HuH-7.5 (cell line): Measurements from ENCODE around the gene MAPK11.
A peak's percentile ranks its signal among the peaks of the same experiment; 100 is the strongest.

ENCODE experiments used
- DNase-seq: peaks from one replicate; pipeline ENCODE4 v3.0.0; 2011; ENCODE audit warnings: low spot score

Gene MAPK11

DNA sequence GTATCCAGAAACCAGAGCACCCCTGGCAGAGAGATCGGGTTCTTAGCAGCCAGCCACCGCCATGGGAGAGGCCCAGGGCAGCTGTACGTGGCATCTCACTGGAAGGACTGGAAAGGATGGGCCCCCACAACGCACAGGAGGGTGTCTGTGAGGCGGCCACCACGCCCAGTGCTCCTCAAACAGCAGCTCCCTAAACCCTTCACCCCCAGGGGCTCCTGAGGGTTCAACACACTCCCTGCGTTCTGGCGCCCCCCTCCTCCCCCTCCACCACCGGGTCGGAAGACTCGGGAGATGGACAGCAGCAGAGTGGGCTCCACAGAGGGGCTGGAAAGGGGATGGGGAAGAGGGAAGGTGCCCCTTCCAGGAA, 9.8 kb downstream of the MAPK11 start:
- no peak for DNase-seq

GRCh38 chr22:50259302-50259701, 10.9 kb downstream of the MAPK11 start:
- no peak for DNase-seq

- no peak for DNase-seq
Measured at GRCh38 chr22:50258361-50259292, 11.6 kb downstream of the MAPK11 start.

- no peak for DNase-seq
Measured at GRCh38 chr22:50257451-50258360, 12.5 kb downstream of the MAPK11 start.

- DNase-seq = no peak
Measured at GRCh38 chr22:50257041-50257440, 13.1 kb downstream of the MAPK11 start.

DNA sequence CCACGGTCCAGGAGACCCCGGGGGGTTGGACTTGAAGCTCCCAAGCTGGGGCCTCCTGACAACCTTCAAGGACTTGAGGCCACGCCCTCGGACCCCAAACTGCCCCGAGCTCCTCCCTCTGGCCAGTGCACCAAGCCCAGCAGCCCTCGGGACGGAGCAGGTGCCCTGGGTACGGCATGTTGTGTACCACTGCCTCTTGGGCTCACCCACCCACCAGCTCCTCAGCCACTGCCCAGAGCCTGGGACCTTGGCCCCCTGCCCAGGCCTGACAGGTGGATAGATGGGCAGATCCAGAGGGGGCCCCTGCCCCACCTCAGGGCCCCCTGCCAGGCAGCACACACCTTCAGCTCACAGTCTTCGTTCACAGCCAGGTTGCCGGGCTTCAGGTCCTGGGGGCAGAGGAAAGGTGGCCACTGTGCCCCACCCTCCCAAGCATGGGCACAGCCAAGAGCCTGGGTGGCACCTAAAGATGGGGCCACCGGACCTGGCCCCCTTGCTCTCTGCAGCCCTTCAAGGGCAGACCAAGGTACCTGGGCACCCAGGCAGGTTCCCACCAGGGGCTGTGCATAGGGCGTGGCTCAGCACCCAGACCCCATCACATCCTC, 13.8 kb downstream of the MAPK11 start:
- DNase-seq = no peak

DNA sequence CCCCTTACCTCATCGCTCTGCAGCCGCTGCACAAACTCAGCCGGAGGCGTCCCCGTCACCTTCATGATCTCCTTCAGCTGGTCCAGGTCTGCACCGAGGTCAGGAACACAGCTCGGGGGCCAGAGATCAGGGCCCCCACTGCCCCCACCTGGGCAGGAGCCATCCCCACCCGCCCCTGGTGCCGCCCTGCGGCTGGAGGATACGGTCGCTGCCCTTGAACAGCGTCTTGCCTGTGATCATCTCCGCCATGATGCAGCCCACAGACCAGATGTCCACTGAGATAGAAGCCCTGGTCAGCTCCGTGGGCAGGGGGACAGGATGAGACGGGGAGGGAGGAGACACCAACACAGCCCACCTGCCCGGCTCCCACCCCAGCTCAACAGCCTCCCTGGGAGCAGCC, 14.6 kb downstream of the MAPK11 start:
- DNase-seq = no peak

DNA sequence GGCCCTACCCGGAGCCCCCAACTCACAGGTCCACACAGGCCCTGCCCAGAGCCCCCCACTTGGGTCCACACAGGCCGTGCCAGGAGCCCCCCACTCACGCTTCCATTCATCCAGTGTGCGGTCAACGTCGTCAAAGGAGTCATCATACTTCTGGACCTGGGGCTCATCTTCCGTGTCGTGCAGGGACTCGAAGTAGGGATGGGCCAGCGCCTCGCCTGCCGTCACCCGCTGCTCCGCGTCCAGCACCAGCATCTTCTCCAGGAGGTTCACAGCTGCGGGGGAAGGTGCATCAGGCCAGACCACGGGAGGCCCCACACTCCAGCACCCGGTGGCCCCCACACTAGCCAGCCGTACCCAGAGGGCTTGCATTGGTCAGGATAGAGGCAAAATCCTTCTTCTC, 15.1 kb downstream of the MAPK11 start:
- no peak for DNase-seq

- DNase-seq = no peak
Measured at GRCh38 chr22:50253941-50254340, 16.2 kb downstream of the MAPK11 start.

DNA sequence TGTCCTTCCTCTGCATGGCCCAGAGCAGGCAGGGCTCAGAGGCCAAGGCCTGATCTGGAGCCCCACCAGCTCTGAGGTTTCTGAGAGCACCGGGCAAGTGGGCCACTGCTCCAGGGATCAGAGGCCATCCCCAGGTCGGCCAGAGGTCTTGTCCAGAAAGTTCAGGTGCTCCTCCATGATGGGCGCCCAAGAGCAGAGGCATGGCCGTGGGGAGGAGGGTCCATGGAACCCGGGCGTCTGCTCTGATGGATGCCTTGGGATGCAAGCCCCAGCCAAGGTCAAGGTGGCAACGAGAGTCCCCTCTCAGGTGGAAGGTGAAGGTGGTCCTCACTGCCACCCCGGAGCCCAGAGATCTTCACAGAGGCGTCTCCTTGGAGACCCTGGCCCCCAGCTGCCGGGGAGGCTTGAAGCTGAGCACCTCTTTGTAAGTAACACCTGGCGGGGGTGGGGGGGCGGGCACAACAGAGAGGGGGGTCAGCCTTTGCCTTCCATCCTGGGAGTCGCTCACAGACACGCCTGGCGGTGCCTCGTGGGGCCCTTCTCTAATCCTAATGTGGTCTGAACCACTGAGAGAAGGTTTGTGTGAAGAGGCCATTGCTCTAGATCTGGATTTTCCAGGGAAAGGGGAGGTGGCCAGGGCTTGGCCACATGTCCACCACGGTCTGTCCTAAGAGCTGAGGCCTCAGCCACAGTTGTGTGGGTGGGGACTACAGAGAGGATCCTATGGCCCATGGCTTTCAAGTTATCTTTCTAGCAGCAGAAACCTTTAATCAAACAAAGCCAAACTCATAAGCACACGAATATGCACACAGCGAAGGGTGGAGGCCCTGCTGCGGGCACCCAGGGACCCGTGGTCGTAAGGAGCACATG, 16.9 kb downstream of the MAPK11 start:
- DNase-seq = no peak

DNA sequence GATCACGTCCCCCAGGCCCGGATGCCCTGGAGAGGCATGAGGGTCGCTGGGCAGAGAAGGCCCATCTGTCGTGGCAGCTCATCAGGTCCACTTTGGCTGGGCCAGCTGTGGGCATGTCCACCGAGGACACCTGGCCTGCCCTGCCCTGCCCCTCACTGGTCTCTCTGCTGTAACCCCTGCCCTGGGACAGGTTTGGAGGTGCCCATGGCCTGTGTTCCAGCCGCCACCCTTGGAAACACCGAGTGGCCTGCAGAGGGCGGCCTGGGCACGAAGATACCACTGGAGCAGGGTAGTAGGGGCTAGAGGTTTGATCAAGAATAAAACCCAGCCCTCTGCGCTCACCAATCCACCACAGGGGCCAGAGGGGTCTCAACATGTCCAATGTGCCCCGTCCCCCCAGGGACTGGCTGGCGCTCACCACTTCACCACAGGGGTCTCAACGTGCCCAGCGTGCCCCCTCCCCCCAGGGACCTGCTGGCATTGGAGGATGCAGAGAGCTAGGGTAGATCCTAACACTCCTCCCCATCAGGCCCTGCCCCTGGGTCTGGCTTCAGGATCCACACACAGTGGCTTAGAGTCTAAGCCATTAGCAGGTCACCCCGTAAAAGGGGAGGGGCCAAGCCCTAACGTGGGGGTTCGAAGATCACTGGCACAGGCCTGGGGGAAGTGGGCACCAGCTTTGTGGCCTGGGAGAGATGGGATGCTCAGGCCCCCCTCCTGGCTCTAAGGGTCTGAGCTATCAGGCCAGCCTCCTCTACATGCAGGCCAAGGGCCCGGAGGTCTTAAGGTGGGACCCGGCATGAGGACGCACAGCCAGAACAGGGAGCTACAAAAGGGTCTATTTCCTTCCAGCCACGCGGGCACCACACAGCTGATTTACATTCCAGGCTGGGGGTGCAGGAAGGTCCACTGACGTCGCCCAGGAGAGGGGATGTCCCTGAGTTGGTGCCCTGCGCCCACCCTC, 17.8 kb downstream of the MAPK11 start:
- DNase-seq = peak; percentile 84

DNA sequence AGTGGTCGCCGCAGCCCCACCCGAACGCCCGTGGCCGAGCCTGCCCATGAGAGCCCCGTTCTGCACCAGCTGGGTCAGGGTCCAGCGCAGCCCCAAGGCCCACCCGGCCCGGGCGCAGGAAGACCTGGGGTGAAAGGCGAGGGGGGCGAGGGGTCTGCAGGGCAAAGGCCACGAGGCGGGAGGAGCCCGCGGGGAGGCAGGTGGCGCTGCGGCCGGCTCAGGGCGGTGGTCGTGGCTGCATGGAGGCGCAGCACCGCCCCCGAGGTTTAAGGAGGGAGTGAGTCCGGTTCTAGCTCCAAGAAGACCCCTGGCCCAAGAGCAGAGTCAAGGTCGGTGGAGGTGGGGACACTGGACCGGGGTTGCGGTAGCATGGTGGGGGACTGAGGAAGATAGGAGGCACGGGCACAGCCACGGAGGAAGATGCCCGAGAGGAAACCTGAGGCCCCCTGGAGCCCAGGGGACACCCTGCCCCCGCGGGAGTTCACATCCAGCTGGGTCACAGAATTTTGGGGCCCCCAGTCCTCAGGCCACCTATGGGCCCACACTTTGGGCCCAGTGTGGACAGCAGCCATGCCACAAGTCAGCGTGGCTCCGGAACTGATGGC, 18.6 kb downstream of the MAPK11 start:
- DNase-seq = no peak

GRCh38 chr22:50250555-50251476, 19.4 kb downstream of the MAPK11 start, which contains the start of gene HDAC10:
HDAC10 (minus strand) TSS chr22:50251265; CDS start chr22:50251032, 233 bp downstream.
- DNase-seq = peak; percentile 92

- DNase-seq = no peak
Measured at GRCh38 chr22:50250249-50250554, 20.0 kb downstream of the MAPK11 start.

DNA sequence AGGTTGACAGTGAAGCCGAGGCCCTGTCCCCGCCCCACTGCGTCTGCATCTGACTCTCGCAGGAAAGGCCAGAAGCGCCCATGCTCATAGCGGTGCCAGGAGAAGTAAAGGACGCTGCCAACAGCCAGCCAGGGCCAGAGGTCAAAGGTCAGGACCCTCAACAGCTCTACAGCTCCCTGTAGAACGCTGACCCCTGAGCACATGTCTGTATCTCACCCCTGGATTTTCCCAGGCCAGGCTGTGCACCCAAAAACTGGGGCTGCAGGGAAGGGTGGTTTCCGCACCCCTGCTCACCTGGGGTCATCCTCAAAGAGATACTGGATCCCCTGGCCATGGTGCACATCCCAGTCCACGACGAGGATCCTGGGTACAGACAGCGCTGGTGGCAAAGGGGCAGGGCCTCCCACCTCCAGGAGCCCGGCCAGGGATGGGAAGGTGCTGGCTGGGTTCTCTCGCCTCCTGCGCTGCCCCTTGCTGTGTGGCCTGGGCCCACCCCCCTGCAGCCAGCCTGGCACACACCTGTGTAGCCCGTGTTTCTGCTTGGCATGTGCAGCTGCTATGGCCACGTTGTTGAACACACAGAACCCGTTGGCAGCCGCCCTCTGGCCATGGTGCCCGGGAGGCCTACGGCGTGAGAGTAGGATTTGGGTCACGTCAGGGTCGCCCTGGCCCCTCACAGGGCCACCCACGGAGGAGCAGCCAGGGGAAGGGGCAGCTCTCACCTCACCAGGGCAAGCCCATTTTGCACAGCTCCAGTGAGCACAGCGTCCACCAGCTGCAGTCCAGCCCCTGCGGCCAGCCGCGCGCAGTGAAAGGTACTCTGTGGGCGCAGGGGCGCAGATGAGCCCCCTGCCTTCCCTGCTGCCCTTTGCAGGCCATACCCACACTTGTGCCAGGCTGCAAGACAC, 20.6 kb downstream of the MAPK11 start:
- DNase-seq = no peak

GRCh38 chr22:50248196-50249081, 21.7 kb downstream of the MAPK11 start:
- no peak for DNase-seq

GRCh38 chr22:50247748-50248147, 22.4 kb downstream of the MAPK11 start:
- DNase-seq = no peak
